ENCODE results near the gene SLC45A2.
"Not testable (repeated sequence)": the region's sequence is repeated elsewhere in the genome, so short reads cannot be mapped to it uniquely, and the experiment has no call there.

The SLC45A2 gene

GRCh38 chr5:33966805-33967204 lies 17.7 kb downstream of the SLC45A2 start:
- no peak for DNase-seq (ENCODE audit: low read depth, low spot score)

GRCh38 chr5:33964132-33964700 lies 20.3 kb downstream of the SLC45A2 start:
- no peak for DNase-seq (ENCODE audit: low read depth, low spot score)

- DNase-seq (ENCODE audit: low read depth, low spot score) = no peak
Measured at GRCh38 chr5:33958176-33958575, 26.3 kb downstream of the SLC45A2 start.

- DNase-seq (ENCODE audit: low read depth, low spot score) = no peak
Measured at GRCh38 chr5:33957577-33958150, 26.8 kb downstream of the SLC45A2 start.

GRCh38 chr5:33952175-33952574 lies 32.3 kb downstream of the SLC45A2 start:
- DNase-seq (ENCODE audit: low read depth, low spot score) = not testable (repeated sequence)

GRCh38 chr5:33944543-33945132 lies 39.9 kb downstream of the SLC45A2 start:
- DNase-seq (ENCODE audit: low read depth, low spot score) = no peak

GRCh38 chr5:33941090-33941489 lies 43.4 kb downstream of the SLC45A2 start:
- DNase-seq (ENCODE audit: low read depth, low spot score) = no peak

GRCh38 chr5:33939556-33940262 lies 44.8 kb downstream of the SLC45A2 start:
- no peak for DNase-seq (ENCODE audit: low read depth, low spot score)

- no peak for DNase-seq (ENCODE audit: low read depth, low spot score)
Measured at GRCh38 chr5:33938881-33939280, 45.6 kb downstream of the SLC45A2 start.

GRCh38 chr5:33938507-33938796 lies 46.0 kb downstream of the SLC45A2 start:
- DNase-seq (ENCODE audit: low read depth, low spot score) = no peak

- no peak for DNase-seq (ENCODE audit: low read depth, low spot score)
Measured at GRCh38 chr5:33937707-33938506, 46.6 kb downstream of the SLC45A2 start.

GRCh38 chr5:33937017-33937706 lies 47.3 kb downstream of the SLC45A2 start:
- no peak for DNase-seq (ENCODE audit: low read depth, low spot score)

- DNase-seq (ENCODE audit: low read depth, low spot score) = no peak
Measured at GRCh38 chr5:33936381-33937016, 48.0 kb downstream of the SLC45A2 start, which contains the start of gene RXFP3. RXFP3 (plus strand) TSS chr5:33936386; CDS start chr5:33936741, 355 bp downstream.

GRCh38 chr5:33936004-33936380 lies 48.5 kb downstream of the SLC45A2 start:
- DNase-seq (ENCODE audit: low read depth, low spot score) = peak; percentile 41

- DNase-seq (ENCODE audit: low read depth, low spot score) = no peak
Measured at GRCh38 chr5:33934176-33934575, 50.3 kb downstream of the SLC45A2 start.

GRCh38 chr5:33933723-33934169 lies 50.7 kb downstream of the SLC45A2 start:
- DNase-seq (ENCODE audit: low read depth, low spot score) = no peak

- DNase-seq (ENCODE audit: low read depth, low spot score) = no peak
Measured at GRCh38 chr5:33931136-33931535, 53.4 kb downstream of the SLC45A2 start.

GRCh38 chr5:33929925-33930690 lies 54.4 kb downstream of the SLC45A2 start:
- DNase-seq (ENCODE audit: low read depth, low spot score) = no peak

- DNase-seq (ENCODE audit: low read depth, low spot score) = no peak
Measured at GRCh38 chr5:33928283-33928682, 56.2 kb downstream of the SLC45A2 start.

- no peak for DNase-seq (ENCODE audit: low read depth, low spot score)
Measured at GRCh38 chr5:33927685-33928084, 56.8 kb downstream of the SLC45A2 start.
